Ramos (cell line): ENCODE measurements around the gene PPFIBP2.

ENCODE experiments used
- in situ Hi-C: fragments of 300-500 bp; cut with MboI; formaldehyde crosslinking; loops from one replicate; pipeline ENCODE4 v1.14.3; 2022; ENCODE audit warnings: low sequenced_read_pairs; ENCODE audit not compliant: unreplicated experiment

PPFIBP2 gene

GRCh38 chr11:7546324-7546791, 32.6 kb downstream of the PPFIBP2 start:
- in situ Hi-C loops, result no loop called here

GRCh38 chr11:7547687-7548086, 33.9 kb downstream of the PPFIBP2 start:
- in situ Hi-C loops, result no loop called here

GRCh38 chr11:7548659-7549274, 35.0 kb downstream of the PPFIBP2 start:
- in situ Hi-C loops, result no loop called here

GRCh38 chr11:7549681-7550080, 35.9 kb downstream of the PPFIBP2 start:
- in situ Hi-C loops, result no loop called here

- in situ Hi-C loops, result no loop called here
Observed at GRCh38 chr11:7551571-7551970, 37.8 kb downstream of the PPFIBP2 start.

GRCh38 chr11:7552666-7553065, 38.9 kb downstream of the PPFIBP2 start:
- in situ Hi-C loops, result no loop called here

- in situ Hi-C loops, result no loop called here
Observed at GRCh38 chr11:7555052-7555699, 41.4 kb downstream of the PPFIBP2 start.

- in situ Hi-C loops, result no loop called here
Observed at GRCh38 chr11:7558046-7558445, 44.2 kb downstream of the PPFIBP2 start.

- in situ Hi-C loops, result no loop called here
Observed at GRCh38 chr11:7559398-7560283, 45.8 kb downstream of the PPFIBP2 start.

- in situ Hi-C loops, result no loop called here
Observed at GRCh38 chr11:7561562-7561961, 47.8 kb downstream of the PPFIBP2 start.

GRCh38 chr11:7563281-7563680, 49.5 kb downstream of the PPFIBP2 start:
- in situ Hi-C loops, result no loop called here

GRCh38 chr11:7564803-7565202, 51.0 kb downstream of the PPFIBP2 start:
- in situ Hi-C loops, result no loop called here

GRCh38 chr11:7567311-7567710, 53.5 kb downstream of the PPFIBP2 start:
- in situ Hi-C loops, result no loop called here

- in situ Hi-C loops, result no loop called here
Observed at GRCh38 chr11:7569044-7569443, 55.2 kb downstream of the PPFIBP2 start.

GRCh38 chr11:7570241-7570640, 56.4 kb downstream of the PPFIBP2 start:
- in situ Hi-C loops, result no loop called here

GRCh38 chr11:7570938-7571521, 57.2 kb downstream of the PPFIBP2 start:
- in situ Hi-C loops, result no loop called here

- in situ Hi-C loops, result no loop called here
Observed at GRCh38 chr11:7571640-7572000, 57.8 kb downstream of the PPFIBP2 start.

- in situ Hi-C loops, result no loop called here
Observed at GRCh38 chr11:7572001-7572712, 58.4 kb downstream of the PPFIBP2 start.

- in situ Hi-C loops, result no loop called here
Observed at GRCh38 chr11:7573193-7573557, 59.4 kb downstream of the PPFIBP2 start.

GRCh38 chr11:7573558-7574296, 59.9 kb downstream of the PPFIBP2 start:
- in situ Hi-C loops, result no loop called here
